Right lobe of liver (tissue), 6 donors: Measurements from ENCODE around the gene GLIPR1. TPM values are rescaled to one million over a fixed set of nuclear protein-coding genes. Genes with fewer than 3 reads are reported as not detected.

Experiments used
- ATAC-seq, 4 donors: fragments of 200-7000 bp; cut with Tn5 transposase; one replicate each; pipeline ENCODE4 v1.9.1; 2020; ENCODE audit warnings: mild to moderate bottlenecking in 4 of 4, moderate library complexity in 4 of 4
- DNase-seq, 3 donors: peaks; one replicate each; pipeline ENCODE4 v3.0.0-alpha.2; 2020
- H3K27ac ChIP-seq, 3 donors: fragments of 200-600 bp; one replicate each; pipeline ENCODE4 v1.8.0; 2022
- H3K27me3 ChIP-seq, 2 donors: fragments of 200-600 bp; one replicate each; pipeline ENCODE4 v1.8.0; 2022
- H3K36me3 ChIP-seq, 4 donors: fragments of 200-600 bp; sonication (generic) in 1 of 4; one replicate each; pipeline versions ENCODE4 v1.5.1 to v1.8.0; 2017 to 2022; ENCODE audit warnings: control low read depth in 1 of 4
- H3K4me1 ChIP-seq, 4 donors: fragments of 200-600 bp; sonication (generic) in 1 of 4; one replicate each; pipeline versions ENCODE4 v1.5.1 to v1.8.0; 2017 to 2022; ENCODE audit warnings: control low read depth in 1 of 4
- H3K4me3 ChIP-seq, 3 donors: fragments of 200-600 bp; one replicate each; pipeline ENCODE4 v1.8.0; 2022
- H3K9me3 ChIP-seq, 4 donors: fragments of 200-600 bp; sonication (generic) in 1 of 4; one replicate each; pipeline versions ENCODE4 v1.5.1 to v1.8.0; 2017 to 2022; ENCODE audit warnings: control low read depth in 1 of 4
- POLR2A ChIP-seq: fragments of 450-650 bp; IDR thresholded peaks from one replicate; pipeline ENCODE4 v1.6.1; 2017; ENCODE audit warnings: antibody characterized with exemption, mild to moderate bottlenecking
- WGBS: methylation state at CpG from one replicate; pipeline ENCODE4 v1.1.6; 2018; ENCODE audit warnings: low coverage, low lambda C conversion rate; ENCODE audit not compliant: insufficient coverage; ENCODE audit errors: missing lambda C conversion rate; 5-methylcytosine and 5-hydroxymethylcytosine counted together
- intact Hi-C, 2 donors: fragments of 100-400 bp; cut with DNase I; formaldehyde crosslinking; loops; one replicate each; pipeline versions ENCODE4 v1.11.2 to v1.14.1; 2022
- long read RNA-seq: library from polyadenylated mRNA; unstranded; transcript quantifications from one replicate; pipeline ENCODE4 v2.0.0, GENCODE V29; 2019
- total RNA-seq, 6 experiments: library from RNA; depleted of rRNA in 2 of 6; stranded (reverse); fragments of >200 nt in 2 of 6; fragmentation: NEBNext Ultra II Directional in 3 of 6; extraction: Animal tissue kit (Norgen Biotek cat#: 25700) in 3 of 6; gene quantifications; one replicate each; pipeline versions ENCODE4 v1.1.0 to v1.2.4, GENCODE V29; 2016 to 2023
- TF ChIP-seq, protein P1 (sequence below), 4 donors: fragments of 200-600 bp in 3 of 4; fragments of 450-650 bp in 1 of 4; IDR thresholded peaks; one replicate each; pipeline versions ENCODE4 v1.5.1 to v1.8.0; 2016 to 2022; ENCODE audit warnings: antibody characterized with exemption in 4 of 4, mild to moderate bottlenecking in 2 of 4
- donor health status: DM: no; HTN: yes; CAD: no.
- donor health status: DM: no; HTN: no; CAD: no.
- donor health status: DM: no; HTN: no; CAD: no.
- donor health status: DM: no; HTN: yes; CAD: no.
- donor health status: DM: no; HTN: yes; CAD: no.

Gene GLIPR1
- 10 to 100 TPM in 1 of 6 experiments, 1 to 10 TPM in 5; 3.4 to 16.2 (median 4.0) TPM for total RNA-seq
- long read RNA-seq, full-length matches to known transcripts: 2 of 2 reads
- long read RNA-seq, partial matches to known transcripts: 0 of 2 reads
- long read RNA-seq, other reads (novel, unspliced or antisense): 0 of 2 reads

- ATAC-seq: peak; percentile 82 to 85 (median 84)
- WGBS: 27% methylated on average over 8 of the region's 8 CpGs
- Histone ChIP-seq H3K36me3 (no peaks in the 10 kb centered on the region), H3K9me3 (no peaks in the 10 kb centered on the region), H3K27ac (peak within 1 kb of the TSS; percentile 22 to 75 (median 42)), H3K4me1 (no peaks in the 10 kb centered on the region), H3K27me3 (no peaks in the 10 kb centered on the region), H3K4me3 (peak within 1 kb of the TSS; percentile 17 to 31 (median 17))
- intact Hi-C loops: no loop called here
- DNase-seq: peak; percentile 50 to 69 (median 65)
- TF ChIP-seq POLR2A: peak; percentile 37
- TF ChIP-seq, protein P1, sequence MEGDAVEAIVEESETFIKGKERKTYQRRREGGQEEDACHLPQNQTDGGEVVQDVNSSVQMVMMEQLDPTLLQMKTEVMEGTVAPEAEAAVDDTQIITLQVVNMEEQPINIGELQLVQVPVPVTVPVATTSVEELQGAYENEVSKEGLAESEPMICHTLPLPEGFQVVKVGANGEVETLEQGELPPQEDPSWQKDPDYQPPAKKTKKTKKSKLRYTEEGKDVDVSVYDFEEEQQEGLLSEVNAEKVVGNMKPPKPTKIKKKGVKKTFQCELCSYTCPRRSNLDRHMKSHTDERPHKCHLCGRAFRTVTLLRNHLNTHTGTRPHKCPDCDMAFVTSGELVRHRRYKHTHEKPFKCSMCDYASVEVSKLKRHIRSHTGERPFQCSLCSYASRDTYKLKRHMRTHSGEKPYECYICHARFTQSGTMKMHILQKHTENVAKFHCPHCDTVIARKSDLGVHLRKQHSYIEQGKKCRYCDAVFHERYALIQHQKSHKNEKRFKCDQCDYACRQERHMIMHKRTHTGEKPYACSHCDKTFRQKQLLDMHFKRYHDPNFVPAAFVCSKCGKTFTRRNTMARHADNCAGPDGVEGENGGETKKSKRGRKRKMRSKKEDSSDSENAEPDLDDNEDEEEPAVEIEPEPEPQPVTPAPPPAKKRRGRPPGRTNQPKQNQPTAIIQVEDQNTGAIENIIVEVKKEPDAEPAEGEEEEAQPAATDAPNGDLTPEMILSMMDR (IDR thresholded peaks at IDR 0.05): no peak
Observed at GRCh38 chr12:75480469-75480949, at the start of gene GLIPR1. GLIPR1 (plus strand) TSS chr12:75480755; CDS start chr12:75480881, 126 bp downstream.

DNA sequence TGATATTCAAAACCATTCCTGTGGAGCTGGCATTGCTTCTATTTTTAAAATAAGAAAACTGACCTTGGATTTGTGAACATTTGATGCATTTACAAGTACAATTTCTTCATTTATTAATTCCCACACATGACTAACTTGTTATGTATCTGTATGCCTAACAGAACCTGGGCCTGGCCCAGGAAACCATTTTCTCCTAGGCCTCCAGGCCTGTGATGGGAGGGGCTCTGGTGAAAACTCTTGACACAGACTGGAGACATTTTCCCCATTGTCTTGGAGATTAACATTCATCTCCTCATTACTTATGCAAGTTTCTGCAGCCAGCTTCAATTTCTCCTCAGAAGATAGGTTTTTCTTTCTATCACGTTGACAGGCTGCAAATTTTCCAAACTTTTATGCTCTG is 47.6 kb upstream of the GLIPR1 start:
- no peak for ATAC-seq
- Histone ChIP-seq H3K4me3 (no peak overlapping the region), H3K27ac (no peak overlapping the region), H3K27me3 (no peaks in the 10 kb centered on the region), H3K36me3 (no peaks in the 10 kb centered on the region), H3K9me3 (no peaks in the 10 kb centered on the region), H3K4me1 (no peaks in the 10 kb centered on the region)
- WGBS: 11% methylated on average over 1 of the region's 1 CpG
- no peak for DNase-seq
- intact Hi-C loops: no loop called here
- TF ChIP-seq POLR2A: no peak
- TF ChIP-seq, protein P1 (IDR thresholded peaks at IDR 0.05): no peak

DNA sequence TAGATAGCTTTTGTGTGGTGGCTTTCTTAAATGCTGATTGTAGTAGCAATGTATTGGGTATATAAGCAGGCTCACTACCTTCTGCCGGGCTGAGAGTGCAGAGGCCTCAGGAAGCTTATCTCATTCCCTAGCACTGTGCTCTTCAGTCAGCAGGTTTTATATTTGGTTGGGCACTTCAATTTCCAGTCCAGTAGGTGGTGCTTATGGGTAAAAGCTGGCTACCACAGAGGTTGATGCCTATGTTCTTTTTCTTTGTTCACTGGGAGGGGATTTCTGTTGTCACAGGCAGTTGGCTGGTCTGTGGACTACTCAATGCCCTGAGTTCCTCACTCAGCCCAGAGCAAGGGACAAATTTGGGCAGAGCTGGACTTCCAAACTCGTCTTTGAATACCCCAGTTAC is 43.0 kb upstream of the GLIPR1 start:
- Histone ChIP-seq H3K27me3 (no peaks in the 10 kb centered on the region), H3K27ac (no peak overlapping the region), H3K4me1 (no peaks in the 10 kb centered on the region), H3K4me3 (no peak overlapping the region), H3K9me3 (no peaks in the 10 kb centered on the region), H3K36me3 (no peaks in the 10 kb centered on the region)
- no peak for DNase-seq
- ATAC-seq: peak; percentile 42 to 55 (median 46)
- 33% methylated on average over 1 of the region's 2 CpGs for WGBS
- TF ChIP-seq, protein P1 (IDR thresholded peaks at IDR 0.05): peak in 3 of 4 donors; percentile 6 to 21 (median 11)
- TF ChIP-seq POLR2A: no peak
- intact Hi-C loops: no loop called here

DNA sequence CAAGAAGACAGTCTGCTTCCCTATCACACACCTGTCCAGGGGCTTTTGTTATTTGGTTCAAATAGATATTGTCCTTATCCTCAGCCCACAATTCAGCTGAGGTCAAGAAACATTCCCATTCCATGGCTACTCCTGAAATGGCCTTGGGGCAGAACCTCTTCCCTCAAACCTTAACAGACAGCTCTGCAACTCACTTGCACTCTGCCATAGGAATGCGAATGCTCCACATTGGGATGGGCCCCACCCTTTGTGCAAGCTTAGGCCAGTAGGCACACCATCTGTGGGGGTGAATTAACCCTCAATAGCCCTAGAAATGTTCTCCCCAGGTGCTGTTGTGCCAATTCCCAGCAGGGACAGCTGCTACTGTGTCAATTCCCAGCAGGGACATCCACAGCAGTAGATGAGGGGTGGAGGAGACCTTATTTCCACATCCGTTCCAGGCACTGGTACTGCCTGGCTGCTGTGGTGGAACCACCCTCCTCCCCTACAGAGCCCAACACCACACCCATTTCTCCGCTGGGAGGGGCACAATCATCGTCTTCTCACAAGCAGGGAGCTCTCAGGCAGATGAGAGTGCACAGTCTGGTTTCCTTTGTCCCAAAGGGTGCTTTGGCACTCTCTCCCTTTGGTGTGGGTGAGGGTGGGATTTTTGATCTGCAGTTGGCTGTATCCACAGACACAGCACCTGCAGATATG is 42.3 kb upstream of the GLIPR1 start:
- intact Hi-C loops: no loop called here
- Histone ChIP-seq H3K36me3 (no peaks in the 10 kb centered on the region), H3K27ac (no peak overlapping the region), H3K27me3 (no peaks in the 10 kb centered on the region), H3K4me3 (no peak overlapping the region), H3K9me3 (no peaks in the 10 kb centered on the region), H3K4me1 (no peaks in the 10 kb centered on the region)
- TF ChIP-seq, protein P1 (IDR thresholded peaks at IDR 0.05): no peak
- TF ChIP-seq POLR2A: no peak
- ATAC-seq: no peak
- no peak for DNase-seq
- WGBS: 54% methylated on average over 4 of the region's 4 CpGs
